Occipital lobe (tissue), 2 donors: ENCODE data around the gene WDR72. TPM values are rescaled to one million over a fixed set of nuclear protein-coding genes. Genes with fewer than 3 reads are reported as not detected.

Source experiments
- small RNA-seq: library from RNA; depleted of rRNA; stranded (forward); fragments of <200 nt; gene quantifications from one replicate; pipeline ENCODE3, GENCODE V24; 2014
- total RNA-seq: library from RNA; depleted of rRNA; stranded (reverse); fragments of >200 nt; gene quantifications from one replicate; pipeline ENCODE4 v1.2.3, GENCODE V29; 2014

Gene WDR72
- total RNA-seq, 1 donor from 2014 or later, result 0.16 TPM

Small RNA genes within 50 kb of the gene (small RNA-seq; reads per million reads assigned to genes)
- gene RNU2-53P, result not detected
- gene RNU6-449P, result not detected

Other genes starting within 250 kb of the WDR72 start
- gene UNC13C, start 218.8 kb upstream of the WDR72 start, total RNA-seq, result 47.6 TPM